Kidney (tissue), 14 donors: ENCODE data around the gene SLC4A2. TPM values are rescaled to one million over a fixed set of nuclear protein-coding genes. Genes with fewer than 3 reads are reported as not detected.
A peak's percentile ranks its signal among the peaks of the same experiment; 100 is the strongest.

Experiments
- DNase-seq, 5 donors: peaks; one replicate each; pipeline ENCODE4 v3.0.0-alpha.2; 2013 to 2020
- FAIRE-seq: peaks from 2 replicates; lab custom pipeline; 2012; peaks lifted over from hg19 to GRCh38; lab: Jason Lieb, UNC
- H3K27ac ChIP-seq, 2 donors: one replicate each; pipeline ENCODE4 v1.7.0; 2013; ENCODE audit warnings: low read depth in 2 of 2, low read length in 2 of 2, inconsistent platforms in 1 of 2
- H3K27me3 ChIP-seq: one replicate; pipeline ENCODE4 v1.7.1; 2013; ENCODE audit warnings: low read length, inconsistent platforms; ENCODE audit not compliant: control insufficient read depth, insufficient read depth
- H3K36me3 ChIP-seq, 3 donors: one replicate each; pipeline versions ENCODE4 v1.7.0 to v1.7.1; 2013; ENCODE audit warnings: low read length in 3 of 3, control low read depth in 1 of 3, inconsistent platforms in 1 of 3; ENCODE audit not compliant: insufficient read depth in 3 of 3, control insufficient read depth in 2 of 3
- H3K4me1 ChIP-seq, 3 donors: one replicate each; pipeline versions ENCODE4 v1.7.0 to v1.7.1; 2013; ENCODE audit warnings: low read length in 3 of 3, inconsistent platforms in 1 of 3, low read depth in 1 of 3; ENCODE audit not compliant: control insufficient read depth in 2 of 3, insufficient read depth in 2 of 3
- H3K4me3 ChIP-seq, 3 donors: one replicate each; pipeline versions ENCODE4 v1.7.0 to v1.8.1; 2013; ENCODE audit warnings: low read length in 3 of 3, control low read depth in 1 of 3, inconsistent platforms in 1 of 3
- H3K9ac ChIP-seq, 3 donors: one replicate each; pipeline versions ENCODE4 v1.7.0 to v1.7.1; 2013; ENCODE audit warnings: low read length in 3 of 3, control low read depth in 1 of 3, inconsistent platforms in 1 of 3
- H3K9me3 ChIP-seq, 3 donors: one replicate each; pipeline versions ENCODE4 v1.7.0 to v1.7.1; 2013; ENCODE audit warnings: low read length in 3 of 3, control low read depth in 1 of 3, inconsistent platforms in 1 of 3; ENCODE audit not compliant: control insufficient read depth in 2 of 3, insufficient read depth in 1 of 3
- CTCF ChIP-seq: IDR thresholded peaks from 3 replicates; pipeline ENCODE4 v1.5.1; 2012; ENCODE audit warnings: mild to moderate bottlenecking, moderate library complexity, borderline replicate concordance; ENCODE audit not compliant: insufficient read depth; ENCODE audit errors: extremely low read depth
- intact Hi-C: fragments of 100-400 bp; cut with DNase I; formaldehyde crosslinking; loops from one replicate; pipeline ENCODE4 v1.11.1; 2022
- polyA plus RNA-seq: library from polyadenylated mRNA; stranded (reverse); fragments of 350-450 nt; fragmentation: Illumina TruSeq; extraction: RNeasy Lipid Tissue Mini Kit (QIAGEN cat#74804); gene quantifications from one replicate; pipeline ENCODE4 v1.2.3, GENCODE V29; 2014; ENCODE audit warnings: low read depth, low replicate concordance; ENCODE audit not compliant: insufficient read depth
- total RNA-seq: library from RNA; stranded (reverse); fragmentation: NEBNext Ultra II Directional; extraction: Animal tissue kit (Norgen Biotek cat#: 25700); gene quantifications from one replicate; pipeline ENCODE4 v1.2.1, GENCODE V29; 2021
- donor health status: control.
- donor health status: control.
- donor health status: control.
- donor health status: control.
- donor health status: control.
- donor health status: DM: yes; HTN: yes; CAD: no.
- donor health status: Normal renal cell carcinoma (clear cell type).

Gene SLC4A2
- total and polyA plus RNA-seq, 2 donors from 2014 or later, result 104 to 150 TPM

GRCh38 chr7:151057989-151058780 lies 1.2 kb upstream of the SLC4A2 start:
- peak; percentile 87 for FAIRE-seq
- TF ChIP-seq CTCF, result no peak
- Histone ChIP-seq H3K27me3 (no peaks in the 10 kb centered on the region), H3K4me1 (peaks cover 4 to 36% (median 19%) of the 10 kb centered on the region in 3 donors), H3K4me3 (peak overlapping the region; percentile 71 to 93 (median 82)), H3K9me3 (no peaks in the 10 kb centered on the region), H3K27ac (peak overlapping the region; percentile 99 to 100), H3K36me3 (no peaks in the 10 kb centered on the region), H3K9ac (peak overlapping the region; percentile 50 to 95 (median 93))
- peak; percentile 99 to 100 (median 99) for DNase-seq
- intact Hi-C loops, result no loop called here

- FAIRE-seq, result no peak
- intact Hi-C loops, result no loop called here
Measured at GRCh38 chr7:151058781-151059366, 515 bp upstream of the SLC4A2 start.

GRCh38 chr7:151060113-151060415 lies 675 bp downstream of the SLC4A2 start:
- Histone ChIP-seq H3K36me3 (peaks cover 0 to 6% (median 4%) of the 10 kb centered on the region in 3 donors), H3K27ac (peak overlapping the region; percentile 99 to 100), H3K9ac (peak overlapping the region; percentile 26 to 95 (median 37)), H3K9me3 (no peaks in the 10 kb centered on the region), H3K27me3 (no peaks in the 10 kb centered on the region), H3K4me1 (peaks cover 4 to 38% (median 19%) of the 10 kb centered on the region in 3 donors), H3K4me3 (peak overlapping the region; percentile 56 to 93 (median 71))
- no peak for FAIRE-seq
- intact Hi-C loops, result no loop called here
- no peak for DNase-seq
- TF ChIP-seq CTCF, result no peak

More at GRCh38 chr7:151058781-151059366, 515 bp upstream of the SLC4A2 start:
- Histone ChIP-seq H3K27ac (peak overlapping the region; percentile 99 to 100), H3K9ac (peak overlapping the region; percentile 50 to 95 (median 93)), H3K27me3 (no peaks in the 10 kb centered on the region), H3K36me3 (no peaks in the 10 kb centered on the region), H3K4me3 (peak overlapping the region; percentile 71 to 93 (median 82)), H3K4me1 (peaks cover 4 to 38% (median 19%) of the 10 kb centered on the region in 3 donors), H3K9me3 (no peaks in the 10 kb centered on the region)
- no peak for TF ChIP-seq CTCF
- DNase-seq, result peak in 3 of 5 donors; percentile 52 to 79 (median 53)
